Esophagus squamous epithelium (tissue), 5 donors: ENCODE measurements around the gene ZFY. TPM values are rescaled to one million over a fixed set of nuclear protein-coding genes. Genes with fewer than 3 reads are reported as not detected.
A peak's percentile ranks its signal among the peaks of the same experiment; 100 is the strongest.
"Not testable (repeated sequence)": the region's sequence is repeated elsewhere in the genome, so short reads cannot be mapped to it uniquely, and the experiment has no call there.

Source experiments
- DNase-seq: peaks from one replicate; lab custom pipeline; 2025; lab: John Stamatoyannopoulos, UW
- H3K27ac ChIP-seq, 4 donors: fragments of 200-600 bp; sonication (generic); one replicate each; pipeline ENCODE4 v1.5.1; 2016 to 2019; ENCODE audit warnings: mild to moderate bottlenecking in 1 of 4
- H3K27me3 ChIP-seq, 4 donors: fragments of 200-600 bp; sonication (generic); 1 replicate in 3 of 4; 2 replicates in 1 of 4; pipeline versions ENCODE4 v1.5.1 to v1.6.0; 2017 to 2021; ENCODE audit warnings: antibody characterized with exemption in 1 of 4
- H3K36me3 ChIP-seq, 3 donors: fragments of 200-600 bp; sonication (generic); one replicate each; pipeline ENCODE4 v1.5.1; 2016 to 2019
- H3K4me1 ChIP-seq, 3 donors: fragments of 200-600 bp; sonication (generic); one replicate each; pipeline ENCODE4 v1.5.1; 2017 to 2019
- H3K4me3 ChIP-seq, 4 donors: fragments of 200-600 bp; sonication (generic); 1 replicate in 3 of 4; 2 replicates in 1 of 4; pipeline ENCODE4 v1.5.1; 2016 to 2019; ENCODE audit warnings: mild to moderate bottlenecking in 2 of 4, moderate library complexity in 1 of 4
- H3K9me3 ChIP-seq, 3 donors: fragments of 200-600 bp; sonication (generic); one replicate each; pipeline ENCODE4 v1.5.1; 2016 to 2019
- POLR2A ChIP-seq, 4 donors: fragments of 450-650 bp; IDR thresholded peaks; one replicate each; pipeline ENCODE4 v1.6.1; 2017; ENCODE audit warnings: antibody characterized with exemption in 4 of 4, mild to moderate bottlenecking in 4 of 4, moderate library complexity in 3 of 4
- WGBS, 2 donors: methylation state at CpG; one replicate each; pipeline ENCODE4 v1.1.5; 2018; 5-methylcytosine and 5-hydroxymethylcytosine counted together
- intact Hi-C: fragments of 100-400 bp; cut with DNase I; formaldehyde crosslinking; loops from one replicate; pipeline ENCODE4 v1.15.0; 2022
- total RNA-seq, 4 donors: library from RNA; depleted of rRNA; stranded (reverse); fragments of >200 nt; gene quantifications; one replicate each; pipeline ENCODE4 v1.1.0, GENCODE V29; 2016
- TF ChIP-seq, protein P1 (sequence below), 6 experiments: fragments of 450-650 bp in 4 of 6; fragments of 200-600 bp in 2 of 6; sonication (generic) in 2 of 6; IDR thresholded peaks; one replicate each; pipeline ENCODE4 v1.5.1; 2016 to 2019; ENCODE audit warnings: antibody characterized with exemption in 6 of 6, mild to moderate bottlenecking in 4 of 6, moderate library complexity in 4 of 6
- donor health status: DM: yes; HTN: yes; CAD: no.

Gene ZFY
- total RNA-seq, 4 donors from 2014 or later, result 8.4 to 19.1 TPM; not detected in 2

DNA sequence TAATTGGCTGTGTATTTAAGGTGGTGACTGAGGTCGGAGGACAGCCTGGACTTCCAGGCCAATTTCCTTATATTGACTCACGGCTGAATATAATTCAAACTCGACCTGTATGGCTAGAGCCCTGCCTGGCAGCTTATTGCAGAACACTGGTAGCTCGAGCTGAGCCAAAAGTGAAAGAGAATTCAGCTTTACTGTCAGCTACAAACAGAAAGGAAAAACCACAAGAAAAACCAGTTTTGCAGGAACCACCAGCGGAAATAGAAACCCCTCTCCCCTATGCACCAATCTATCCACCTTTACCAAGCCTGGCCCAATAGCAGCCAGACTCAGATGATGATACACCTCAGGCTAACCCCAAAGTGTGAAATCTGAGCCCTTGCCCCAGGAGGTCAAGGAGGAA, 68.7 kb downstream of the ZFY start:
- Histone ChIP-seq H3K4me3 (peak overlapping the region in 2 of 4 donors; percentile 39 to 53), H3K9me3 (no peaks in the 10 kb centered on the region), H3K27me3 (no peaks in the 10 kb centered on the region), H3K27ac (peak overlapping the region in 2 of 4 donors; percentile 84 to 91), H3K4me1 (peaks cover 0 to 73% (median 0%) of the 10 kb centered on the region in 3 donors), H3K36me3 (no peaks in the 10 kb centered on the region)
- intact Hi-C loops, result no loop called here
- 0% methylated on average over 5 of the region's 5 CpGs; no CpG with 5 or more reads in 1 of the 2 donors for WGBS, 2 donors
- TF ChIP-seq, protein P1, sequence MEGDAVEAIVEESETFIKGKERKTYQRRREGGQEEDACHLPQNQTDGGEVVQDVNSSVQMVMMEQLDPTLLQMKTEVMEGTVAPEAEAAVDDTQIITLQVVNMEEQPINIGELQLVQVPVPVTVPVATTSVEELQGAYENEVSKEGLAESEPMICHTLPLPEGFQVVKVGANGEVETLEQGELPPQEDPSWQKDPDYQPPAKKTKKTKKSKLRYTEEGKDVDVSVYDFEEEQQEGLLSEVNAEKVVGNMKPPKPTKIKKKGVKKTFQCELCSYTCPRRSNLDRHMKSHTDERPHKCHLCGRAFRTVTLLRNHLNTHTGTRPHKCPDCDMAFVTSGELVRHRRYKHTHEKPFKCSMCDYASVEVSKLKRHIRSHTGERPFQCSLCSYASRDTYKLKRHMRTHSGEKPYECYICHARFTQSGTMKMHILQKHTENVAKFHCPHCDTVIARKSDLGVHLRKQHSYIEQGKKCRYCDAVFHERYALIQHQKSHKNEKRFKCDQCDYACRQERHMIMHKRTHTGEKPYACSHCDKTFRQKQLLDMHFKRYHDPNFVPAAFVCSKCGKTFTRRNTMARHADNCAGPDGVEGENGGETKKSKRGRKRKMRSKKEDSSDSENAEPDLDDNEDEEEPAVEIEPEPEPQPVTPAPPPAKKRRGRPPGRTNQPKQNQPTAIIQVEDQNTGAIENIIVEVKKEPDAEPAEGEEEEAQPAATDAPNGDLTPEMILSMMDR (IDR thresholded peaks at IDR 0.05), result no peak
- no peak for TF ChIP-seq POLR2A (IDR thresholded peaks at IDR 0.05)
- no peak for DNase-seq

DNA sequence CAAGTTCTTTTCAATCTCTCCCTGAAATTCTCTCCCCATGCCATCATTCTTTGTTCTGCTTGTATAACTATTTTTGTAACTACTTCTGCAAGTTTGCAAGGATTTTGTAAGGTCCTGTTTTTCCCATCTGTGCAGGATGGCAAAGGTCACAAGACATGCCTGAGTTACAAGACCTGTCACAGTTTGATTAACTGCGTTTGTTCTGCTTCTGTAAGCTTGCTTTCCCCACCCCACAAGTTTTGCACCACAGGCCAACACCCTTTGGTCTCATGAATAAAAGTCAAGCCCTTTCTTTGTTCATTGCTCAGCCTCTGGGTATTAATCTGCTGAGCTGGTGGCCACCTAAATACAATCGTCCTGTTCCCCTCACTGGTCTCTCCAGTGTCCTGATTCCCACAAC, 70.8 kb downstream of the ZFY start:
- intact Hi-C loops, H3K36me3 ChIP-seq, DNase-seq, H3K9me3 ChIP-seq, H3K27me3 ChIP-seq: not testable (repeated sequence)
- peak overlapping the region in 1 of 4 donors; percentile 91 for H3K27ac ChIP-seq
- 31% methylated on average over 2 of the region's 2 CpGs; no CpG with 5 or more reads in 1 of the 2 donors for WGBS, 2 donors
- H3K4me3 ChIP-seq, result peak overlapping the region in 1 of 4 donors; percentile 53
- H3K4me1 ChIP-seq, result peaks cover 0 to 65% (median 0%) of the 10 kb centered on the region in 3 donors

DNA sequence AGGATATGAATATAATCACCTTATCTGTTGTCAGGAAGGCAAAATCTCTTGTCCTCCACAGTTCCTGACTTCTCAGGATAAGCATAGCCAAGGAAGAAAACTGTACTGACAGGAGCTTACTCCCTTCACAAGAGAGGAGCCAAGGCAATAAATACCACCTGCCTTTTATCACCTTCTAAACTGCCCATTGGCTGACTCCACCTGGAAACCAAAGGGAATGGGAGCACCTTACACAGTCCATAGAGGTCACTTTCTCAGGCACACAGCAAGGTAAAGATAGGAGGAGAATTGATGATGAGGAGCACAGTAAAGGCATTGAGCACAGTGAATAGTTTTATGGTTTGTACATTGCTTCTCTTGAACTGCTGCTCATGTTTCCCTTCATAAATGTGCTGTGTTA, 72.8 kb downstream of the ZFY start:
- Histone ChIP-seq H3K27me3 (no peaks in the 10 kb centered on the region), H3K27ac (no peak overlapping the region), H3K4me1 (peaks cover 0 to 49% (median 0%) of the 10 kb centered on the region in 3 donors), H3K9me3 (no peaks in the 10 kb centered on the region), H3K36me3 (no peaks in the 10 kb centered on the region), H3K4me3 (no peak overlapping the region)
- TF ChIP-seq, protein P1 (IDR thresholded peaks at IDR 0.05), result no peak
- no peak for TF ChIP-seq POLR2A (IDR thresholded peaks at IDR 0.05)
- intact Hi-C loops, result no loop called here
- no peak for DNase-seq

DNA sequence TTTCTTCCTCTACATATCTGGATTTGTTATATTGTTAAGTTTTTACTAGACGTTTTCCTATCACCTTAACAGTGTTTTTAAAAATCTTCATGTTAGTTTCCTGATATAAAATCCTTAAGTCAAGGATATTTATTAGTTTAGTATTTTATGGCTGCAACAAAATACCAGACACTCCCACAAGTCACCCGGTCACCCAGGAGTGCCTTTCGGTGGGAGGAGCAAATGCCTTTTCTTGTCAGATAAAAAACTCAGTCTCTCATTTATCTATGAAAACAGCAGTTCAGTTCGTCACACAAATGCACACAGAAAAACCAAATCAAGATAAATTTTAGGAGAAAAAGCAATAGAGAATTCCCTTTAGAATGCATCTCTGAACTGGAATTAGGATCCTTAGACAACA, 77.0 kb downstream of the ZFY start:
- WGBS, 2 donors, result 87% methylated on average over 1 of the region's 4 CpGs; no CpG with 5 or more reads in 1 of the 2 donors
- intact Hi-C loops, result no loop called here
- Histone ChIP-seq H3K4me3 (no peak overlapping the region), H3K36me3 (no peaks in the 10 kb centered on the region), H3K27ac (no peak overlapping the region), H3K9me3 (no peaks in the 10 kb centered on the region), H3K27me3 (no peaks in the 10 kb centered on the region), H3K4me1 (peaks cover 0 to 42% (median 0%) of the 10 kb centered on the region in 3 donors)
- DNase-seq, result no peak
- TF ChIP-seq POLR2A (IDR thresholded peaks at IDR 0.05), result no peak
- TF ChIP-seq, protein P1 (IDR thresholded peaks at IDR 0.05), result no peak

DNA sequence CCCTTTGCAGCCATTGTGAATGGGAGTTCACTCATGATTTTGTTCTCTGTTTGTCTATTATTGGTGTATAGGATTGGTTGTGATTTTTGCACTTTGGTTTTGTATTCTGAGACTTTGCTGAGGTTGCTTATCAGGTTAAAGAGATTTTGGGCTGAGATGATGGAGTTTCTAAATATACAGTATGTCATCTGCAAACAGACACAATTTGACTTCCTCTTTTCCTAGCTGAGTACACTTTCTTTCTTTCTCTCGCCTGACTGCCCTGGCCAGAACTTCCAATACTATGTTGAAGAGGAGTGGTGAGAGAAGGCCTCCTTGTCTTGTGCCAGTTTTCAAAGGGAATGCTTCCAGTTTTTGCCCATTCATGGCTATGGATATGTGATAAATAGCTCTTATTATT, 81.4 kb downstream of the ZFY start:
- WGBS, 2 donors, result 78% methylated on average over 1 of the region's 1 CpG; no CpG with 5 or more reads in 1 of the 2 donors
- Histone ChIP-seq H3K36me3 (no peaks in the 10 kb centered on the region), H3K27ac (no peak overlapping the region), H3K4me1 (peaks cover 0 to 34% (median 0%) of the 10 kb centered on the region in 3 donors), H3K4me3 (no peak overlapping the region), H3K27me3 (no peaks in the 10 kb centered on the region), H3K9me3 (no peaks in the 10 kb centered on the region)
- intact Hi-C loops, result no loop called here
- DNase-seq, result no peak
- TF ChIP-seq, protein P1 (IDR thresholded peaks at IDR 0.05), result no peak
- TF ChIP-seq POLR2A (IDR thresholded peaks at IDR 0.05), result no peak

DNA sequence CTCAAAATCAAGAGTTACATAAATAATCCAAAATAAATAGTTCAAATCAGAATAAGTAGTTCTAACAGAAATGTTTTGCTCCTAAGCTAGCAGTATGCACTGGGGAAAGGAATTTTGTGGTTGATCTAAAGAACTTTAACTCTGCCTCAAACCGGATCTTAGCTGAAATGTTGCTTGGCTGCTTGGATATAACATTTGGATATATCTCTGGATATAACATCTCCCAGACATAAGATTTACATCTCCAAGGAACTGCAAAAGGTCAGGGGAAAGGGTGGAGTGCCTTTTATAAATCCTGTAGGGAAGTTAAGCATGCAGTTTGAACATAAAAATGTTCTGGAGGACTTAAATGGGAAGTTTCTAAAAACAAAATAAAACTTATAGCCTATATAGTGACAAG, 83.4 kb downstream of the ZFY start:
- Histone ChIP-seq H3K9me3 (no peaks in the 10 kb centered on the region), H3K27me3 (no peaks in the 10 kb centered on the region), H3K27ac (no peak overlapping the region), H3K4me1 (peaks cover 0 to 34% (median 0%) of the 10 kb centered on the region in 3 donors), H3K36me3 (no peaks in the 10 kb centered on the region), H3K4me3 (no peak overlapping the region)
- no peak for DNase-seq
- 86% methylated on average over 1 of the region's 1 CpG; no CpG with 5 or more reads in 1 of the 2 donors for WGBS, 2 donors
- TF ChIP-seq POLR2A (IDR thresholded peaks at IDR 0.05), result no peak
- TF ChIP-seq, protein P1 (IDR thresholded peaks at IDR 0.05), result no peak
- intact Hi-C loops, result no loop called here
